Fibroblast of villous mesenchyme (primary cell): ENCODE results near the gene NFKBIZ. TPM values are rescaled to one million over a fixed set of nuclear protein-coding genes. Genes with fewer than 3 reads are reported as not detected.

Experiments used
- DNase-seq: peaks from one replicate; pipeline ENCODE4 v3.0.0-alpha.2; 2010; ENCODE audit warnings: low read depth
- H3K4me3 ChIP-seq: 2 replicates; pipeline ENCODE4 v1.5.1; 2011; ENCODE audit warnings: low read depth, mild to moderate bottlenecking, low read length
- CTCF ChIP-seq: IDR thresholded peaks from 2 replicates; pipeline ENCODE4 v1.5.1; 2012; ENCODE audit warnings: low read depth, mild to moderate bottlenecking, low read length; ENCODE audit not compliant: insufficient read depth
- total RNA-seq: library from RNA; depleted of rRNA; stranded (reverse); fragments of >200 nt; gene quantifications from 2 replicates; pipeline ENCODE4 v1.2.3, GENCODE V29; 2012

The NFKBIZ gene
- total RNA-seq, 1 donor: 108 TPM

GRCh38 chr3:101850246-101851051 is 1.1 kb downstream of the NFKBIZ start:
- peak overlapping the region; percentile 75 for H3K4me3 ChIP-seq
- no peak for DNase-seq
- TF ChIP-seq CTCF: no peak

- peak overlapping the region; percentile 75 for H3K4me3 ChIP-seq
- TF ChIP-seq CTCF: no peak
- DNase-seq: no peak
Measured at GRCh38 chr3:101851072-101851770, 1.9 kb downstream of the NFKBIZ start.

GRCh38 chr3:101851850-101852714 is 2.8 kb downstream of the NFKBIZ start:
- TF ChIP-seq CTCF: no peak

GRCh38 chr3:101852983-101853840 is 3.9 kb downstream of the NFKBIZ start:
- DNase-seq: no peak
- H3K4me3 ChIP-seq: peak overlapping the region; percentile 75
- TF ChIP-seq CTCF: no peak

More at GRCh38 chr3:101851850-101852714, 2.8 kb downstream of the NFKBIZ start:
- peak overlapping the region; percentile 75 for H3K4me3 ChIP-seq
- DNase-seq: no peak

- TF ChIP-seq CTCF: no peak
- no peak for DNase-seq
- H3K4me3 ChIP-seq: peak overlapping the region; percentile 13
Measured at GRCh38 chr3:101853982-101854381, 4.7 kb downstream of the NFKBIZ start.
